Liver (tissue), 9 donors: ENCODE data around the gene GCN1. TPM values are rescaled to one million over a fixed set of nuclear protein-coding genes. Genes with fewer than 3 reads are reported as not detected.

ENCODE experiments used
- DNase-seq: peaks from one replicate; pipeline ENCODE4 v3.0.0-alpha.2; 2017; ENCODE audit warnings: low spot score
- H3K27ac ChIP-seq, 2 donors: one replicate each; pipeline ENCODE4 v1.7.0; 2013; ENCODE audit warnings: inconsistent platforms in 2 of 2, low read length in 2 of 2, control low read depth in 1 of 2, low read depth in 1 of 2, mild to moderate bottlenecking in 1 of 2
- H3K27me3 ChIP-seq, 4 donors: one replicate each; pipeline versions ENCODE4 v1.6.1 to v1.7.0; 2013; ENCODE audit warnings: low read length in 3 of 4, inconsistent platforms in 1 of 4, mild to moderate bottlenecking in 1 of 4, moderate library complexity in 1 of 4; ENCODE audit not compliant: control insufficient read depth in 4 of 4, insufficient read depth in 4 of 4
- H3K36me3 ChIP-seq, 4 donors: one replicate each; pipeline versions ENCODE4 v1.6.1 to v1.7.0; 2013; ENCODE audit warnings: low read length in 3 of 4, mild to moderate bottlenecking in 3 of 4, low read depth in 1 of 4, moderate library complexity in 1 of 4; ENCODE audit not compliant: control insufficient read depth in 4 of 4, insufficient read depth in 3 of 4
- H3K4me1 ChIP-seq, 4 donors: one replicate each; pipeline versions ENCODE4 v1.6.1 to v1.7.0; 2013; ENCODE audit warnings: low read length in 3 of 4, mild to moderate bottlenecking in 3 of 4, moderate library complexity in 1 of 4; ENCODE audit not compliant: control insufficient read depth in 4 of 4, insufficient read depth in 4 of 4
- H3K4me3 ChIP-seq, 3 donors: one replicate each; pipeline versions ENCODE4 v1.6.1 to v1.7.0; 2013; ENCODE audit warnings: low read length in 3 of 3, control low read depth in 1 of 3, low read depth in 1 of 3, mild to moderate bottlenecking in 1 of 3
- H3K9ac ChIP-seq, 2 donors: one replicate each; pipeline ENCODE4 v1.7.0; 2013; ENCODE audit warnings: low read length in 2 of 2, mild to moderate bottlenecking in 2 of 2, moderate library complexity in 2 of 2, control low read depth in 1 of 2, low read depth in 1 of 2
- H3K9me3 ChIP-seq, 4 donors: one replicate each; pipeline versions ENCODE4 v1.6.1 to v1.7.0; 2013; ENCODE audit warnings: low read length in 3 of 4; ENCODE audit not compliant: control insufficient read depth in 4 of 4
- ATF3 ChIP-seq: IDR thresholded peaks from 2 replicates; pipeline ENCODE4 v1.6.1; 2016; ENCODE audit warnings: antibody characterized with exemption
- EGR1 ChIP-seq, 2 donors: IDR thresholded peaks; 2 replicates each; pipeline ENCODE4 v1.6.1; 2016 to 2018; ENCODE audit warnings: antibody characterized with exemption in 2 of 2, low read depth in 2 of 2
- FOXA1 ChIP-seq: IDR thresholded peaks from 2 replicates; pipeline ENCODE4 v1.6.1; 2016; ENCODE audit warnings: antibody characterized with exemption
- FOXA2 ChIP-seq: IDR thresholded peaks from 2 replicates; pipeline ENCODE4 v1.6.1; 2016; ENCODE audit warnings: antibody characterized with exemption
- GABPA ChIP-seq, 2 donors: IDR thresholded peaks in 1 of 2; conservative IDR thresholded peaks in 1 of 2; 2 replicates each; pipeline ENCODE4 v1.6.1; 2016; ENCODE audit warnings: antibody characterized with exemption in 2 of 2, mild to moderate bottlenecking in 1 of 2, moderate library complexity in 1 of 2
- HNF4A ChIP-seq, 2 donors: conservative IDR thresholded peaks; 2 replicates each; pipeline ENCODE4 v1.6.1; 2016; ENCODE audit warnings: antibody characterized with exemption in 2 of 2, mild to moderate bottlenecking in 2 of 2
- HNF4G ChIP-seq: IDR thresholded peaks from 2 replicates; pipeline ENCODE4 v1.6.1; 2016; ENCODE audit warnings: antibody characterized with exemption
- JUND ChIP-seq, 2 donors: IDR thresholded peaks; 2 replicates each; pipeline ENCODE4 v1.6.1; 2016; ENCODE audit warnings: antibody characterized with exemption in 2 of 2
- MAX ChIP-seq: IDR thresholded peaks from 2 replicates; pipeline ENCODE4 v1.6.1; 2016; ENCODE audit warnings: antibody characterized with exemption
- NR2F2 ChIP-seq: IDR thresholded peaks from 2 replicates; pipeline ENCODE4 v1.6.1; 2016; ENCODE audit warnings: antibody characterized with exemption
- REST ChIP-seq: IDR thresholded peaks from 2 replicates; pipeline ENCODE4 v1.6.1; 2016; ENCODE audit warnings: antibody characterized with exemption, mild to moderate bottlenecking
- SP1 ChIP-seq: IDR thresholded peaks from 2 replicates; pipeline ENCODE4 v1.6.1; 2018; ENCODE audit warnings: antibody characterized with exemption, mild to moderate bottlenecking
- TAF1 ChIP-seq: conservative IDR thresholded peaks from 2 replicates; pipeline ENCODE4 v1.6.1; 2016; ENCODE audit warnings: antibody characterized with exemption, mild to moderate bottlenecking
- YY1 ChIP-seq: IDR thresholded peaks from 2 replicates; pipeline ENCODE4 v1.6.1; 2016; ENCODE audit warnings: antibody characterized with exemption, mild to moderate bottlenecking
- WGBS: extraction: QIAGEN DNeasy Blood & Tissue Kit; methylation state at CpG from one replicate; pipeline ENCODE4 v1.1.7; 2013; 5-methylcytosine and 5-hydroxymethylcytosine counted together
- polyA plus RNA-seq, 2 donors: library from polyadenylated mRNA; stranded (reverse) in 1 of 2; unstranded in 1 of 2; fragments of 200-250 nt in 1 of 2; fragments of >200 nt in 1 of 2; fragmentation: Nextera tagmentation in 1 of 2; extraction: Ambion mirVana in 1 of 2; gene quantifications; one replicate each; pipeline versions ENCODE4 v1.2.1 to v1.2.3, GENCODE V29; 2013 to 2015
- total RNA-seq, 2 donors: library from RNA; depleted of rRNA; stranded (reverse); fragments of >200 nt; gene quantifications; one replicate each; pipeline ENCODE4 v1.2.3, GENCODE V29; 2014
- donor health status: healthy.
- donor health status: healthy.
- donor health status: healthy.
- donor health status: healthy.
- donor health status: healthy.

Gene GCN1
- total and polyA plus RNA-seq, 4 donors: 7.3 to 78.6 (median 25.8) TPM

GRCh38 chr12:120221576-120221900 lies 27.0 kb upstream of the GCN1 start:
- DNase-seq: no peak
- H3K9ac ChIP-seq: no peak overlapping the region
- TF ChIP-seq FOXA2 (no peak), EGR1 (IDR thresholded peaks at IDR 0.05; ENCODE audit: low read depth in 2 of 2) (no peak), HNF4G (no peak), REST (no peak), SP1 (no peak), ATF3 (no peak), JUND (IDR thresholded peaks at IDR 0.05) (no peak), GABPA (IDR thresholded peaks at IDR 0.05 in 1 of 2, conservative IDR thresholded peaks at IDR 0.05 in 1 of 2) (no peak), FOXA1 (no peak), NR2F2 (no peak)
- H3K4me1 ChIP-seq: peaks cover 3 to 16% (median 11%) of the 10 kb centered on the region in 4 donors
- no peaks in the 10 kb centered on the region for H3K27me3 ChIP-seq
- no peak overlapping the region for H3K4me3 ChIP-seq
- H3K9me3 ChIP-seq: no peaks in the 10 kb centered on the region
- WGBS: 97% methylated on average over 13 of the region's 13 CpGs
- H3K27ac ChIP-seq: no peak overlapping the region
- peaks cover 3 to 44% (median 16%) of the 10 kb centered on the region in 4 donors for H3K36me3 ChIP-seq

GRCh38 chr12:120220838-120221575 lies 26.5 kb upstream of the GCN1 start:
- Histone ChIP-seq H3K4me3 (no peak overlapping the region), H3K27me3 (no peaks in the 10 kb centered on the region), H3K27ac (no peak overlapping the region), H3K36me3 (peaks cover 4 to 47% (median 16%) of the 10 kb centered on the region in 4 donors), H3K9ac (no peak overlapping the region), H3K9me3 (no peaks in the 10 kb centered on the region), H3K4me1 (peaks cover 1 to 11% (median 5%) of the 10 kb centered on the region in 4 donors)
- no peak for DNase-seq
- WGBS: 81% methylated on average over 10 of the region's 10 CpGs
- TF ChIP-seq FOXA1 (no peak), FOXA2 (no peak), GABPA (IDR thresholded peaks at IDR 0.05 in 1 of 2, conservative IDR thresholded peaks at IDR 0.05 in 1 of 2) (no peak), YY1 (no peak), SP1 (no peak), MAX (no peak), TAF1 (no peak), HNF4G (no peak), HNF4A (conservative IDR thresholded peaks at IDR 0.05) (no peak), ATF3 (no peak), JUND (IDR thresholded peaks at IDR 0.05) (no peak), EGR1 (IDR thresholded peaks at IDR 0.05; ENCODE audit: low read depth in 2 of 2) (no peak)
